Stimulated activated CD8-positive, alpha-beta memory T cell treated with anti-CD3 and anti-CD28 coated beads, Interleukin-2, amount 100 ng/mL, for 1 hour (primary cell): Measurements from ENCODE around the gene RADIL.

Source experiments
- DNase-seq, 2 donors: peaks; one replicate each; pipeline ENCODE4 v3.0.0-alpha.2; 2020; ENCODE audit warnings: low read depth in 2 of 2

RADIL gene

GRCh38 chr7:4851459-4852422 is 31.8 kb downstream of the RADIL start:
- DNase-seq = no peak

- DNase-seq = no peak
These were observed 33.2 kb downstream of the RADIL start for GRCh38 chr7:4850262-4850795.

GRCh38 chr7:4849390-4849789 is 34.1 kb downstream of the RADIL start:
- no peak for DNase-seq

GRCh38 chr7:4845740-4846142 is 37.8 kb downstream of the RADIL start:
- DNase-seq = no peak

GRCh38 chr7:4842319-4843064 is 41.0 kb downstream of the RADIL start:
- DNase-seq = no peak

GRCh38 chr7:4841836-4842235 is 41.7 kb downstream of the RADIL start:
- DNase-seq = no peak

GRCh38 chr7:4841007-4841784 is 42.3 kb downstream of the RADIL start:
- DNase-seq = no peak

- no peak for DNase-seq
These were observed 43.4 kb downstream of the RADIL start for GRCh38 chr7:4840079-4840501.

GRCh38 chr7:4838626-4839334 is 44.7 kb downstream of the RADIL start:
- no peak for DNase-seq

GRCh38 chr7:4837803-4838625 is 45.5 kb downstream of the RADIL start:
- no peak for DNase-seq

- no peak for DNase-seq
These were observed 46.3 kb downstream of the RADIL start for GRCh38 chr7:4837041-4837802.

- DNase-seq = no peak
These were observed 47.3 kb downstream of the RADIL start for GRCh38 chr7:4836206-4836661.

GRCh38 chr7:4835398-4836205 is 47.9 kb downstream of the RADIL start:
- no peak for DNase-seq

- DNase-seq = no peak
These were observed 48.7 kb downstream of the RADIL start for GRCh38 chr7:4834601-4835397.

- no peak for DNase-seq
These were observed 49.6 kb downstream of the RADIL start for GRCh38 chr7:4833691-4834600.

GRCh38 chr7:4833176-4833575 is 50.3 kb downstream of the RADIL start:
- no peak for DNase-seq

- no peak for DNase-seq
These were observed 50.8 kb downstream of the RADIL start for GRCh38 chr7:4832711-4833110.
